Measurements from ENCODE around the gene WDR91.

DNA sequence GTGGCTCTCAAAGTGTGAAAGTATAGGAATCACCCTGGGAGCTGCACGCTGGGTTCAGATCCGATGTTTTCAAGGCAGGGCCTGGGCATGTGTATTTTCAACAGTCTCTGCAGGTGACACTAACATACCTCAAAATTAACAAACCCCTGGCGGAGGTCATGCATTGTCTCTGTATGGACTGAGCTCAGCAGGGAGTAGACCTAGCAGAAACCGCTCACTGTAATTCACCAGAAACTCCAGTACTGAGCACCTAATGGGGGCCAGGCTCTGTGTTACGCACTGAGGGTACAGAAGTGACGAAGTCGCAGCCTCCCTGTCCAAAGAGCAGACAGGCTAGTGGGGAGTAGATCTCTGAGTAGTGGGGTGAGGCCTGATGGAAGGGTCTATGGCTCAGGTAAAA is 27.9 kb upstream of the WDR91 start:
- TF ChIP-seq EGR1 (IDR thresholded peaks at IDR 0.05) = no peak
- TF ChIP-seq, protein P1, sequence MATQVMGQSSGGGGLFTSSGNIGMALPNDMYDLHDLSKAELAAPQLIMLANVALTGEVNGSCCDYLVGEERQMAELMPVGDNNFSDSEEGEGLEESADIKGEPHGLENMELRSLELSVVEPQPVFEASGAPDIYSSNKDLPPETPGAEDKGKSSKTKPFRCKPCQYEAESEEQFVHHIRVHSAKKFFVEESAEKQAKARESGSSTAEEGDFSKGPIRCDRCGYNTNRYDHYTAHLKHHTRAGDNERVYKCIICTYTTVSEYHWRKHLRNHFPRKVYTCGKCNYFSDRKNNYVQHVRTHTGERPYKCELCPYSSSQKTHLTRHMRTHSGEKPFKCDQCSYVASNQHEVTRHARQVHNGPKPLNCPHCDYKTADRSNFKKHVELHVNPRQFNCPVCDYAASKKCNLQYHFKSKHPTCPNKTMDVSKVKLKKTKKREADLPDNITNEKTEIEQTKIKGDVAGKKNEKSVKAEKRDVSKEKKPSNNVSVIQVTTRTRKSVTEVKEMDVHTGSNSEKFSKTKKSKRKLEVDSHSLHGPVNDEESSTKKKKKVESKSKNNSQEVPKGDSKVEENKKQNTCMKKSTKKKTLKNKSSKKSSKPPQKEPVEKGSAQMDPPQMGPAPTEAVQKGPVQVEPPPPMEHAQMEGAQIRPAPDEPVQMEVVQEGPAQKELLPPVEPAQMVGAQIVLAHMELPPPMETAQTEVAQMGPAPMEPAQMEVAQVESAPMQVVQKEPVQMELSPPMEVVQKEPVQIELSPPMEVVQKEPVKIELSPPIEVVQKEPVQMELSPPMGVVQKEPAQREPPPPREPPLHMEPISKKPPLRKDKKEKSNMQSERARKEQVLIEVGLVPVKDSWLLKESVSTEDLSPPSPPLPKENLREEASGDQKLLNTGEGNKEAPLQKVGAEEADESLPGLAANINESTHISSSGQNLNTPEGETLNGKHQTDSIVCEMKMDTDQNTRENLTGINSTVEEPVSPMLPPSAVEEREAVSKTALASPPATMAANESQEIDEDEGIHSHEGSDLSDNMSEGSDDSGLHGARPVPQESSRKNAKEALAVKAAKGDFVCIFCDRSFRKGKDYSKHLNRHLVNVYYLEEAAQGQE (IDR thresholded peaks at IDR 0.05; ENCODE audit: low read depth) = no peak
- TF ChIP-seq EP300 (IDR thresholded peaks at IDR 0.05; ENCODE audit: borderline replicate concordance) = no peak
- TF ChIP-seq RAD21 (IDR thresholded peaks at IDR 0.05; ENCODE audit: low read depth) = no peak
- no peak for TF ChIP-seq YY1 (IDR thresholded peaks at IDR 0.05; ENCODE audit: low read depth)
- TF ChIP-seq TAF1 (IDR thresholded peaks at IDR 0.05; ENCODE audit: low read depth) = no peak
- TF ChIP-seq ZBTB7A (IDR thresholded peaks at IDR 0.05; ENCODE audit: low read depth) = no peak
